Transverse colon (tissue), 4 donors: ENCODE results near the gene SCRN2. TPM values are rescaled to one million over a fixed set of nuclear protein-coding genes. Genes with fewer than 3 reads are reported as not detected.

ENCODE experiments used
- DNase-seq: peaks from one replicate; pipeline ENCODE4 v3.0.0-alpha.2; 2019
- H3K27ac ChIP-seq, 4 donors: fragments of 200-600 bp; sonication (generic); 2 replicates each; pipeline ENCODE4 v1.5.1; 2016 to 2018; ENCODE audit warnings: inconsistent platforms in 4 of 4
- H3K27me3 ChIP-seq: fragments of 200-600 bp; sonication (generic); 2 replicates; pipeline ENCODE4 v1.5.1; 2017; ENCODE audit warnings: inconsistent platforms
- H3K36me3 ChIP-seq, 4 donors: fragments of 200-600 bp; sonication (generic); 2 replicates each; pipeline ENCODE4 v1.5.1; 2017 to 2019; ENCODE audit warnings: inconsistent platforms in 4 of 4
- H3K4me1 ChIP-seq, 4 donors: fragments of 200-600 bp; sonication (generic); 2 replicates each; pipeline ENCODE4 v1.5.1; 2017 to 2020; ENCODE audit warnings: inconsistent platforms in 4 of 4
- H3K4me3 ChIP-seq, 4 donors: fragments of 200-600 bp; sonication (generic); 1 replicate in 1 of 4; 2 replicates in 3 of 4; pipeline versions ENCODE4 v1.5.1 to v1.6.1; 2017 to 2019; ENCODE audit warnings: inconsistent platforms in 4 of 4
- H3K9me3 ChIP-seq, 2 donors: fragments of 200-600 bp; sonication (generic); 2 replicates each; pipeline ENCODE4 v1.5.1; 2017 to 2019; ENCODE audit warnings: inconsistent platforms in 2 of 2
- EP300 ChIP-seq: sonication (generic); formaldehyde crosslinking; IDR thresholded peaks from one replicate; pipeline ENCODE4 v1.6.1; 2017; ENCODE audit warnings: antibody characterized with exemption, low read depth
- POLR2A ChIP-seq: fragments of 450-650 bp; IDR thresholded peaks from one replicate; pipeline ENCODE4 v1.6.1; 2016; ENCODE audit warnings: antibody characterized with exemption, mild to moderate bottlenecking, moderate library complexity
- POLR2AphosphoS5 ChIP-seq, 3 donors: sonication (generic); formaldehyde crosslinking; IDR thresholded peaks; one replicate each; pipeline ENCODE4 v1.6.1; 2016; ENCODE audit warnings: antibody characterized with exemption in 3 of 3
- WGBS, 2 donors: methylation state at CpG; one replicate each; pipeline ENCODE4 v1.1.5; 2018; ENCODE audit warnings: low coverage in 1 of 2; 5-methylcytosine and 5-hydroxymethylcytosine counted together
- in situ Hi-C, 4 donors: fragments of 200-750 bp; cut with MboI; loops; one replicate each; pipeline versions ENCODE4 v1.15.0 to v1.15.1; 2017; ENCODE audit warnings: low sequenced_read_pairs in 3 of 4, low pct_ligation_motif_present in 1 of 4, low pct_unique_long_range_greater_than_20kb in 1 of 4
- intact Hi-C: fragments of 100-400 bp; cut with DNase I; formaldehyde crosslinking; loops from one replicate; pipeline ENCODE4 v1.15.1; 2023; ENCODE audit warnings: low total_unique reads
- total RNA-seq, 4 donors: library from RNA; depleted of rRNA; stranded (reverse); fragments of >200 nt; gene quantifications; one replicate each; pipeline ENCODE4 v1.1.0, GENCODE V29; 2016
- TF ChIP-seq, protein P1 (sequence below), 5 experiments: fragments of 200-600 bp in 3 of 5; fragments of 450-650 bp in 2 of 5; sonication (generic) in 3 of 5; IDR thresholded peaks; 1 replicate in 2 of 5; 2 replicates in 3 of 5; pipeline ENCODE4 v1.5.1; 2016 to 2017; ENCODE audit warnings: antibody characterized with exemption in 5 of 5, inconsistent platforms in 3 of 5, mild to moderate bottlenecking in 2 of 5, moderate library complexity in 1 of 5

SCRN2 gene
- total RNA-seq, 4 donors from 2014 or later, result 37.8 to 164 (median 89.7) TPM

DNA sequence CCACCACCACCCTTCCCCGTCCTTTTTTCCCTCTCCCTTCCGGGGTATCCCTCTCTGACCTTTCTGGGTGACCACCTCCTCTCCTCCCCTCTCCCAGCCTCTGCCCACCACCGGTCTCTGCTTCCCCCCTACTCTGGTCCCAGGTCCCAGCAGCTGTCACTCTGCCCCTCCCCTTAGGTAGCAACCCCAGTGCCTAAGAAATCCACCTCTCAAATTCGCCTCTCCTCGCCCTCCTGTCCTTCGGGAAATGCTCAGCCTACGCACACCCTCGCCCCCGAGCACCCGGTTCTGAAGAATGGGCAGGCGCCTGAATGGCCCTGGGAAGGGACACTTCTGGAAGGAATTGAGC, 10.7 kb upstream of the SCRN2 start:
- no peak overlapping the region for H3K27ac ChIP-seq
- peaks cover 4 to 24% (median 14%) of the 10 kb centered on the region in 4 donors for H3K4me1 ChIP-seq
- peak overlapping the region in 1 of 4 donors; percentile 55 for H3K4me3 ChIP-seq
- intact Hi-C loops (no loop called here), in situ Hi-C loops (no loop called here)
- no peaks in the 10 kb centered on the region for H3K36me3 ChIP-seq
- no peak for DNase-seq
- TF ChIP-seq EP300 (no peak), POLR2A (no peak), POLR2AphosphoS5 (IDR thresholded peaks at IDR 0.05) (no peak)
- TF ChIP-seq, protein P1, sequence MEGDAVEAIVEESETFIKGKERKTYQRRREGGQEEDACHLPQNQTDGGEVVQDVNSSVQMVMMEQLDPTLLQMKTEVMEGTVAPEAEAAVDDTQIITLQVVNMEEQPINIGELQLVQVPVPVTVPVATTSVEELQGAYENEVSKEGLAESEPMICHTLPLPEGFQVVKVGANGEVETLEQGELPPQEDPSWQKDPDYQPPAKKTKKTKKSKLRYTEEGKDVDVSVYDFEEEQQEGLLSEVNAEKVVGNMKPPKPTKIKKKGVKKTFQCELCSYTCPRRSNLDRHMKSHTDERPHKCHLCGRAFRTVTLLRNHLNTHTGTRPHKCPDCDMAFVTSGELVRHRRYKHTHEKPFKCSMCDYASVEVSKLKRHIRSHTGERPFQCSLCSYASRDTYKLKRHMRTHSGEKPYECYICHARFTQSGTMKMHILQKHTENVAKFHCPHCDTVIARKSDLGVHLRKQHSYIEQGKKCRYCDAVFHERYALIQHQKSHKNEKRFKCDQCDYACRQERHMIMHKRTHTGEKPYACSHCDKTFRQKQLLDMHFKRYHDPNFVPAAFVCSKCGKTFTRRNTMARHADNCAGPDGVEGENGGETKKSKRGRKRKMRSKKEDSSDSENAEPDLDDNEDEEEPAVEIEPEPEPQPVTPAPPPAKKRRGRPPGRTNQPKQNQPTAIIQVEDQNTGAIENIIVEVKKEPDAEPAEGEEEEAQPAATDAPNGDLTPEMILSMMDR (IDR thresholded peaks at IDR 0.05), result no peak
- H3K9me3 ChIP-seq, result no peaks in the 10 kb centered on the region
- peaks cover 92% of the 10 kb centered on the region for H3K27me3 ChIP-seq
- 53 to 83% methylated on average over 1 to 11 of the region's 11 CpGs for WGBS, 2 donors

DNA sequence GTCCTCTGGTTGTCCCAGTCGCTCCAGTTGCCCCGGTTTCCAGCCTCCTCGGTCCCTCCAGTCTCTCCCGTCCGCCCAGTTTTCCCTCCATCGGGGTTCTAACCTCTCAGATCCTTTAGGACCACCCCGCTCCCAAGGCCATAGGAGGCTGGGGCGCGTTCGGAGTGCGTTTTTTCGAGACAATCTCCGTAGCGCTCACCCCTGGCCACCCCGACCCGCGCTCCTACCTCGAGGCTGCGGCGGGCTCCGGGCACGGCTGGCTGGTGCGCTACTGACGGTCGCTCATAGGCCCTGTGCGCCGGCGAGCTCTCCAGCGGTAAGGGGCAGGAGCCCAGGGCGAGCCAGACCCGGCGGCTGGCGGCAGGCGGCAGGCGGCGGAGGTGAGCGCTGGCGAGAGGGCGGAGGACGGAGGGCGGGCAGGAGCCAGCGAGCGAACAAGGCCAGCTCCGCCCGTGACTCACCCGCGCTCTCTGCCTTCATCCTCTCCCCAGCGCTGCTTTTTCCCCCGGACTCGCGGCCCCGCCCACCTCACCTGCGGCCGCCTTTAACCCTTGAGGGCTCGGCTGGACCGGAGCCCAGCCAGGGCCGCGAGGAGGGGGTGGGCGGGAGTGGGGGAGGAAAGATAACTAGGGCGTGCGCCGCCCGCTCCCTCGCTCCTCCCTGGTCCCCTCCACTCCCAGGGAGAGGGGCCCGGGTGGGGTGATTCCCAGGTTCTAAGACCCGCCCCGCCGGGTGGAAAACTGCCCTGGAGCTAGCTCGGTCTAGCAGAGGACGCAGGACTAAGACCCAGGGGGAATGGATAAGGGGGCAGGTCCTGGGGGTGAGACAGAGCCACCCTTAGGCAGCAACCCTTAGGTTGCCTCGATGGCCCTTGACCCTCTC, 9.9 kb upstream of the SCRN2 start, which contains the start of gene SP6:
TSS of gene SP6 (minus strand) at position 472 of the 882 bp plus-strand sequence. CDS start 2,734 bp downstream, outside the sequence.
- no peaks in the 10 kb centered on the region for H3K36me3 ChIP-seq
- peak within 1 kb of the TSS in 3 of 4 donors; percentile 68 to 74 (median 72) for H3K27ac ChIP-seq
- H3K4me1 ChIP-seq, result peaks cover 4 to 24% (median 14%) of the 10 kb centered on the region in 4 donors
- in situ Hi-C loops (no loop called here), intact Hi-C loops (no loop called here)
- peaks cover 92% of the 10 kb centered on the region for H3K27me3 ChIP-seq
- H3K4me3 ChIP-seq, result peak within 1 kb of the TSS; percentile 14 to 55 (median 42)
- WGBS, 2 donors, result 11% methylated on average over 56 of the region's 71 CpGs; no CpG with 5 or more reads in 1 of the 2 donors
- H3K9me3 ChIP-seq, result no peaks in the 10 kb centered on the region
- DNase-seq, result peak; percentile 91
- TF ChIP-seq, protein P1 (IDR thresholded peaks at IDR 0.05), result peak in 2 of 5 experiments; percentile 31 to 49
- TF ChIP-seq EP300 (no peak), POLR2AphosphoS5 (IDR thresholded peaks at IDR 0.05) (peak; percentile 71 to 87 (median 74)), POLR2A (peak; percentile 71)

DNA sequence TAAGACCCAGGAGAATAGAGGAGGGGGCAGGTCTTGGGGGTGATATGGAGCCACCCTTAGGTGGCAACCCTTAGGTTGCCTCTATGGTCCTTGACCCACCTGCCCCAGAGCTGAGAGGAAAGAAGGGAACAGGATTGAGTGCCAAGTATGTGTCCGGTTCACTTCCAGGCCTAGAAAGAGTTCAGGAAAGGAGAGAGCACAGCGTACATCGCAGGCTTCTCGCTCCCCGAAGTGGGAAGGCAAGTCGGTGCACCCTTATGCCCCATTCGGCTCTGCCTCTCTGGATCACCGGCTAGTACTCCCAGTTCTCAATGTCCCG, 9.3 kb upstream of the SCRN2 start:
- Histone ChIP-seq H3K27me3 (peaks cover 92% of the 10 kb centered on the region), H3K36me3 (no peaks in the 10 kb centered on the region), H3K27ac (peak overlapping the region in 3 of 4 donors; percentile 68 to 74 (median 72)), H3K4me1 (peaks cover 4 to 24% (median 14%) of the 10 kb centered on the region in 4 donors), H3K4me3 (peak overlapping the region in 3 of 4 donors; percentile 40 to 55 (median 45)), H3K9me3 (no peaks in the 10 kb centered on the region)
- WGBS, 2 donors, result 42% methylated on average over 9 of the region's 9 CpGs; no CpG with 5 or more reads in 1 of the 2 donors
- in situ Hi-C loops, result no loop called here
- intact Hi-C loops, result no loop called here
- TF ChIP-seq POLR2A (no peak), EP300 (no peak)
- TF ChIP-seq, protein P1 (IDR thresholded peaks at IDR 0.05), result no peak
- no peak for DNase-seq

DNA sequence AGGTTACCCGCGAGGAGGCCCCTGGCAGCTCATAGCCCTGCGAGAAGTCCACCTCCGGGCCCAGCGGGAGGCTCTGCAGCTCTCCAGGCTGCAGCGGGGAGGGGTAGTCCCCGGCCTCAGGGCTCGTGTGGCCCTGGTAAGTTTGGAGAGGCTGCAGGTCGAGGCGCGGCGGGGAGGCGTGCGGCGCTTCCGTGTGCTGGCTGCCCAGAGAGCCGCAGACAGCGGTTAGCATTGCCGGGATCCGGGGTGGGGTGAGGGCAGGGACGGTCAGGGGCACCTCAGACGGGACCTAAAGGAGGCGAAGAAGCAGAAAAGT, 7.1 kb upstream of the SCRN2 start:
- peaks cover 70% of the 10 kb centered on the region for H3K27me3 ChIP-seq
- no peak for DNase-seq
- H3K4me1 ChIP-seq, result peaks cover 7 to 28% (median 18%) of the 10 kb centered on the region in 4 donors
- no peak overlapping the region for H3K4me3 ChIP-seq
- in situ Hi-C loops (loop anchor here in 1 of 4 donors (25.0 kb wide), 1 partner anchor 114 kb away; the partner anchor contains the start of genes CDK5RAP3 and PRR15L), intact Hi-C loops (loop anchor here (10.0 kb wide), 1 partner anchor 97 kb away; the partner anchor contains the start of gene PNPO)
- TF ChIP-seq POLR2AphosphoS5 (IDR thresholded peaks at IDR 0.05), result no peak
- TF ChIP-seq POLR2A, result no peak
- 69% methylated on average over 19 of the region's 23 CpGs; no CpG with 5 or more reads in 1 of the 2 donors for WGBS, 2 donors
- no peak overlapping the region for H3K27ac ChIP-seq
- H3K36me3 ChIP-seq, result no peaks in the 10 kb centered on the region
- no peaks in the 10 kb centered on the region for H3K9me3 ChIP-seq
